Measurements from ENCODE around the gene NAT10. TPM values are rescaled to one million over a fixed set of nuclear protein-coding genes. Genes with fewer than 3 reads are reported as not detected.

NAT10 gene
- polyA plus RNA-seq, 1 of the 3 experiments (the other 2 are of a cell fraction), result 31.0 TPM

GRCh38 chr11:34181251-34181650, 75.8 kb downstream of the NAT10 start:
- 75% methylated on average over 1 of the region's 5 CpGs for WGBS (ENCODE audit: low lambda C conversion rate)
- CTCF ChIA-PET, result interaction anchor here (0.9 to 12.0 kb wide), 4 partner anchors 15 to 194 kb away, joined by 3 to 240 read pairs (median 4); partner anchors contain the start of gene ABTB2
- no peak for DNase-seq

More at GRCh38 chr11:34181251-34181650, 75.8 kb downstream of the NAT10 start:
- H3K79me2 ChIP-seq (ENCODE audit: insufficient read depth), result no peaks in the 10 kb centered on the region
- no peak overlapping the region for H3K9ac ChIP-seq
- no peak overlapping the region for H3K4me2 ChIP-seq
- H3K27ac ChIP-seq (ENCODE audit: low read depth in 2 of 2, low read length in 1 of 2), result no peak overlapping the region
- H2AFZ ChIP-seq (ENCODE audit: low read depth), result no peak overlapping the region
- POLR2A ChIA-PET, result no interaction called here
- H3K4me1 ChIP-seq (ENCODE audit: control insufficient read depth in 1 of 2, insufficient read depth in 2 of 2, low read depth in 1 of 2, low read length in 1 of 2), result peaks cover 9 to 18% of the 10 kb centered on the region in 2 experiments; a peak in 2 of 4 replicates
- no peaks in the 10 kb centered on the region for H3K9me3 ChIP-seq
- no peaks in the 10 kb centered on the region for H3K36me3 ChIP-seq (replicated peaks in 1 of 2; ENCODE audit: control insufficient read depth in 1 of 2, insufficient read depth in 2 of 2, low read length in 1 of 2)
- H4K20me1 ChIP-seq (ENCODE audit: insufficient read depth), result no peaks in the 10 kb centered on the region
- no peaks in the 10 kb centered on the region for H3F3A ChIP-seq (replicated peaks; ENCODE audit: insufficient read depth)
- no peak overlapping the region for H3K4me3 ChIP-seq (ENCODE audit: low read depth in 2 of 2, low read length in 1 of 2)
- TF ChIP-seq NRF1 (IDR thresholded peaks at IDR 0.05; ENCODE audit: low read depth, low read length) (no peak), EP300 (IDR thresholded peaks at IDR 0.05; ENCODE audit: borderline replicate concordance in 1 of 2, low read depth in 1 of 2, low read length in 1 of 2) (no peak), CHD2 (IDR thresholded peaks at IDR 0.05; ENCODE audit: low read length, partially characterized antibody) (no peak), MEF2A (IDR thresholded peaks at IDR 0.05; ENCODE audit: borderline replicate concordance, low read depth) (no peak), FOXM1 (IDR thresholded peaks at IDR 0.05; ENCODE audit: low read depth) (no peak), TAF1 (IDR thresholded peaks at IDR 0.05; ENCODE audit: borderline replicate concordance, low read depth, low read length) (no peak), IRF3 (IDR thresholded peaks at IDR 0.05; ENCODE audit: low read depth, low read length) (no peak), YY1 (IDR thresholded peaks at IDR 0.05; ENCODE audit: low read depth) (no peak), ZBTB33 (IDR thresholded peaks at IDR 0.05; ENCODE audit: borderline replicate concordance, low read depth) (no peak), FOSL2 (IDR thresholded peaks at IDR 0.05; ENCODE audit: borderline replicate concordance, low read depth) (no peak), EZH2phosphoT487 (IDR thresholded peaks at IDR 0.05; ENCODE audit: borderline replicate concordance, low read depth) (no peak), REST (IDR thresholded peaks at IDR 0.05; ENCODE audit: low read depth, low read length) (no peak), TCF12 (IDR thresholded peaks at IDR 0.05) (no peak), USF1 (IDR thresholded peaks at IDR 0.05; ENCODE audit: borderline replicate concordance, low read depth) (no peak), ELF1 (IDR thresholded peaks at IDR 0.05) (no peak), TEAD4 (IDR thresholded peaks at IDR 0.05; ENCODE audit: borderline replicate concordance, insufficient read depth) (no peak), GATA2 (CRISPR knock-in tag; IDR thresholded peaks at IDR 0.05) (no peak)
- H3K9me2 ChIP-seq, result no peaks in the 10 kb centered on the region
- H3K27me3 ChIP-seq (ENCODE audit: insufficient read depth), result no peaks in the 10 kb centered on the region

Data from SK-N-SH (cell line).